ENCODE measurements around the gene CXCL5.

- TF ChIP-seq, protein P1, sequence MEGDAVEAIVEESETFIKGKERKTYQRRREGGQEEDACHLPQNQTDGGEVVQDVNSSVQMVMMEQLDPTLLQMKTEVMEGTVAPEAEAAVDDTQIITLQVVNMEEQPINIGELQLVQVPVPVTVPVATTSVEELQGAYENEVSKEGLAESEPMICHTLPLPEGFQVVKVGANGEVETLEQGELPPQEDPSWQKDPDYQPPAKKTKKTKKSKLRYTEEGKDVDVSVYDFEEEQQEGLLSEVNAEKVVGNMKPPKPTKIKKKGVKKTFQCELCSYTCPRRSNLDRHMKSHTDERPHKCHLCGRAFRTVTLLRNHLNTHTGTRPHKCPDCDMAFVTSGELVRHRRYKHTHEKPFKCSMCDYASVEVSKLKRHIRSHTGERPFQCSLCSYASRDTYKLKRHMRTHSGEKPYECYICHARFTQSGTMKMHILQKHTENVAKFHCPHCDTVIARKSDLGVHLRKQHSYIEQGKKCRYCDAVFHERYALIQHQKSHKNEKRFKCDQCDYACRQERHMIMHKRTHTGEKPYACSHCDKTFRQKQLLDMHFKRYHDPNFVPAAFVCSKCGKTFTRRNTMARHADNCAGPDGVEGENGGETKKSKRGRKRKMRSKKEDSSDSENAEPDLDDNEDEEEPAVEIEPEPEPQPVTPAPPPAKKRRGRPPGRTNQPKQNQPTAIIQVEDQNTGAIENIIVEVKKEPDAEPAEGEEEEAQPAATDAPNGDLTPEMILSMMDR (IDR thresholded peaks at IDR 0.05; ENCODE audit: low read depth, low read length, missing input control) = no peak
- no peak for TF ChIP-seq GABPA (IDR thresholded peaks at IDR 0.05 in 1 of 2, conservative IDR thresholded peaks at IDR 0.05 in 1 of 2)
- no peak for TF ChIP-seq REST (IDR thresholded peaks at IDR 0.05)
- no peak for TF ChIP-seq FOXA1 (IDR thresholded peaks at IDR 0.05)
- TF ChIP-seq JUND (IDR thresholded peaks at IDR 0.05) = no peak
- no peak for TF ChIP-seq TAF1 (conservative IDR thresholded peaks at IDR 0.05)
- TF ChIP-seq SP1 (IDR thresholded peaks at IDR 0.05) = no peak
- TF ChIP-seq, protein P2, sequence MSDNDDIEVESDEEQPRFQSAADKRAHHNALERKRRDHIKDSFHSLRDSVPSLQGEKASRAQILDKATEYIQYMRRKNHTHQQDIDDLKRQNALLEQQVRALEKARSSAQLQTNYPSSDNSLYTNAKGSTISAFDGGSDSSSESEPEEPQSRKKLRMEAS (IDR thresholded peaks at IDR 0.05) = no peak
- TF ChIP-seq, protein P3, sequence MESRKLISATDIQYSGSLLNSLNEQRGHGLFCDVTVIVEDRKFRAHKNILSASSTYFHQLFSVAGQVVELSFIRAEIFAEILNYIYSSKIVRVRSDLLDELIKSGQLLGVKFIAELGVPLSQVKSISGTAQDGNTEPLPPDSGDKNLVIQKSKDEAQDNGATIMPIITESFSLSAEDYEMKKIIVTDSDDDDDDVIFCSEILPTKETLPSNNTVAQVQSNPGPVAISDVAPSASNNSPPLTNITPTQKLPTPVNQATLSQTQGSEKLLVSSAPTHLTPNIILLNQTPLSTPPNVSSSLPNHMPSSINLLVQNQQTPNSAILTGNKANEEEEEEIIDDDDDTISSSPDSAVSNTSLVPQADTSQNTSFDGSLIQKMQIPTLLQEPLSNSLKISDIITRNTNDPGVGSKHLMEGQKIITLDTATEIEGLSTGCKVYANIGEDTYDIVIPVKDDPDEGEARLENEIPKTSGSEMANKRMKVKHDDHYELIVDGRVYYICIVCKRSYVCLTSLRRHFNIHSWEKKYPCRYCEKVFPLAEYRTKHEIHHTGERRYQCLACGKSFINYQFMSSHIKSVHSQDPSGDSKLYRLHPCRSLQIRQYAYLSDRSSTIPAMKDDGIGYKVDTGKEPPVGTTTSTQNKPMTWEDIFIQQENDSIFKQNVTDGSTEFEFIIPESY (IDR thresholded peaks at IDR 0.05) = no peak
- TF ChIP-seq YY1 (IDR thresholded peaks at IDR 0.05) = no peak
- TF ChIP-seq, protein P4, sequence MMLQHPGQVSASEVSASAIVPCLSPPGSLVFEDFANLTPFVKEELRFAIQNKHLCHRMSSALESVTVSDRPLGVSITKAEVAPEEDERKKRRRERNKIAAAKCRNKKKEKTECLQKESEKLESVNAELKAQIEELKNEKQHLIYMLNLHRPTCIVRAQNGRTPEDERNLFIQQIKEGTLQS (IDR thresholded peaks at IDR 0.05) = no peak
Measured at GRCh38 chr4:74014332-74014731, 15.9 kb upstream of the CXCL5 start.
